ENCODE results near the gene PRDM16. TPM values are rescaled to one million over a fixed set of nuclear protein-coding genes. Genes with fewer than 3 reads are reported as not detected.

Gene PRDM16
- polyA plus RNA-seq, 3 donors, result not detected

GRCh38 chr1:3425486-3426215 lies 356.6 kb downstream of the PRDM16 start:
- intact Hi-C loops (cut with micrococcal nuclease), result loop anchor here in 1 of 2 donors (2.0 kb wide), 1 partner anchor 413 kb away; no protein-coding TSS in a partner anchor
- WGBS (ENCODE audit: insufficient coverage), result 97% methylated on average over 29 of the region's 44 CpGs
- H3K9ac ChIP-seq (ENCODE audit: insufficient read depth, low read length, poor library complexity, severe bottlenecking), result no peak overlapping the region
- Mint-ChIP-seq H3K27ac (no peak overlapping the region), H3K4me1 (no peaks in the 10 kb centered on the region), H3K27me3 (ENCODE audit: low read depth in 3 of 3) (peaks cover 11 to 16% (median 12%) of the 10 kb centered on the region in 3 donors), H3K9me3 (peaks cover 0 to 7% (median 0%) of the 10 kb centered on the region in 7 donors), H3K36me3 (no peaks in the 10 kb centered on the region), H3K4me3 (no peak overlapping the region)
- H3K4me1 ChIP-seq (ENCODE audit: control insufficient read depth in 1 of 2, insufficient read depth in 2 of 2, low read length in 2 of 2), result no peaks in the 10 kb centered on the region
- no peak overlapping the region for H3K27ac ChIP-seq (ENCODE audit: low read depth in 1 of 2, low read length in 2 of 2)
- no peak overlapping the region for H3K4me3 ChIP-seq (replicated peaks in 1 of 3; ENCODE audit: low read depth in 2 of 3, low read length in 3 of 3)
- H3K9me3 ChIP-seq (replicated peaks in 1 of 2; ENCODE audit: control insufficient read depth in 1 of 2, insufficient read depth in 1 of 2, low read length in 2 of 2), result no peaks in the 10 kb centered on the region
- H3K4me2 ChIP-seq (replicated peaks; ENCODE audit: extremely low read depth, low read length, poor library complexity, severe bottlenecking), result no peak overlapping the region
- H2AFZ ChIP-seq (ENCODE audit: insufficient read depth, low read depth, low read length, poor library complexity, severe bottlenecking), result no peak overlapping the region
- no peaks in the 10 kb centered on the region for H4K20me1 ChIP-seq (ENCODE audit: insufficient read depth, low read length)
- peaks cover 0 to 2% of the 10 kb centered on the region in 2 donors for H3K27me3 ChIP-seq (ENCODE audit: control insufficient read depth in 2 of 2, insufficient read depth in 2 of 2, low read length in 2 of 2)
- H3K79me2 ChIP-seq (ENCODE audit: insufficient read depth, low read length), result no peaks in the 10 kb centered on the region
- no peak for DNase-seq
- H3K36me3 ChIP-seq (replicated peaks in 1 of 2; ENCODE audit: control insufficient read depth in 1 of 2, insufficient read depth in 2 of 2, low read length in 2 of 2), result no peaks in the 10 kb centered on the region
- no peak for TF ChIP-seq CTCF (IDR thresholded peaks at IDR 0.05)

GRCh38 chr1:3426956-3427535 lies 358.0 kb downstream of the PRDM16 start:
- Histone ChIP-seq H3K4me1 (ENCODE audit: control insufficient read depth in 1 of 2, insufficient read depth in 2 of 2, low read length in 2 of 2) (no peaks in the 10 kb centered on the region), H3K27me3 (ENCODE audit: control insufficient read depth in 2 of 2, insufficient read depth in 2 of 2, low read length in 2 of 2) (peaks cover 0 to 2% of the 10 kb centered on the region in 2 donors), H3K27ac (ENCODE audit: low read depth in 1 of 2, low read length in 2 of 2) (no peak overlapping the region), H3K9ac (ENCODE audit: insufficient read depth, low read length, poor library complexity, severe bottlenecking) (no peak overlapping the region), H3K9me3 (replicated peaks in 1 of 2; ENCODE audit: control insufficient read depth in 1 of 2, insufficient read depth in 1 of 2, low read length in 2 of 2) (no peaks in the 10 kb centered on the region), H3K4me2 (replicated peaks; ENCODE audit: extremely low read depth, low read length, poor library complexity, severe bottlenecking) (no peak overlapping the region), H2AFZ (ENCODE audit: insufficient read depth, low read depth, low read length, poor library complexity, severe bottlenecking) (no peak overlapping the region), H4K20me1 (ENCODE audit: insufficient read depth, low read length) (no peaks in the 10 kb centered on the region), H3K4me3 (replicated peaks in 1 of 3; ENCODE audit: low read depth in 2 of 3, low read length in 3 of 3) (no peak overlapping the region), H3K79me2 (ENCODE audit: insufficient read depth, low read length) (no peaks in the 10 kb centered on the region), H3K36me3 (replicated peaks in 1 of 2; ENCODE audit: control insufficient read depth in 1 of 2, insufficient read depth in 2 of 2, low read length in 2 of 2) (no peaks in the 10 kb centered on the region)
- WGBS (ENCODE audit: insufficient coverage), result 92% methylated on average over 20 of the region's 20 CpGs
- H3K36me3 Mint-ChIP-seq, result no peaks in the 10 kb centered on the region
- no peak for DNase-seq
- H3K27ac Mint-ChIP-seq, result no peak overlapping the region
- no peak overlapping the region for H3K4me3 Mint-ChIP-seq
- TF ChIP-seq CTCF (IDR thresholded peaks at IDR 0.05), result no peak
- peaks cover 9 to 12% (median 11%) of the 10 kb centered on the region in 3 donors for H3K27me3 Mint-ChIP-seq (ENCODE audit: low read depth in 3 of 3)
- peaks cover 0 to 7% (median 0%) of the 10 kb centered on the region in 7 donors for H3K9me3 Mint-ChIP-seq
- no peaks in the 10 kb centered on the region for H3K4me1 Mint-ChIP-seq
- intact Hi-C loops (cut with micrococcal nuclease), result no loop called here

Measured in CD14-positive monocyte (primary cell).